Lung (tissue), 12 donors: ENCODE data around the gene LEFTY1. TPM values are rescaled to one million over a fixed set of nuclear protein-coding genes. Genes with fewer than 3 reads are reported as not detected.

Source experiments
- ATAC-seq: fragments of 200-7000 bp; cut with Tn5 transposase; one replicate; pipeline ENCODE4 v1.9.1; 2020; ENCODE audit warnings: moderate number of reproducible peaks; ENCODE audit not compliant: insufficient read depth, low FRiP score
- DNase-seq, 3 donors: peaks; one replicate each; pipeline ENCODE4 v3.0.0-alpha.2; 2013 to 2017
- H3K27ac ChIP-seq, 2 donors: one replicate each; pipeline ENCODE4 v1.5.1; 2013; ENCODE audit warnings: mild to moderate bottlenecking in 2 of 2, moderate library complexity in 2 of 2, control low read depth in 1 of 2, inconsistent platforms in 1 of 2, low read depth in 1 of 2, low read length in 1 of 2
- H3K27me3 ChIP-seq, 3 donors: one replicate each; pipeline ENCODE4 v1.5.1; 2013; ENCODE audit warnings: low read length in 2 of 3; ENCODE audit not compliant: control insufficient read depth in 3 of 3, insufficient read depth in 3 of 3
- H3K36me3 ChIP-seq, 4 donors: one replicate each; pipeline ENCODE4 v1.5.1; 2013; ENCODE audit warnings: low read length in 4 of 4, mild to moderate bottlenecking in 1 of 4, moderate library complexity in 1 of 4; ENCODE audit not compliant: control insufficient read depth in 4 of 4, insufficient read depth in 4 of 4
- H3K4me1 ChIP-seq, 5 donors: one replicate each; pipeline ENCODE4 v1.5.1; 2013; ENCODE audit warnings: low read length in 5 of 5, mild to moderate bottlenecking in 2 of 5, moderate library complexity in 1 of 5; ENCODE audit not compliant: control insufficient read depth in 5 of 5, insufficient read depth in 5 of 5
- H3K4me3 ChIP-seq: one replicate; pipeline ENCODE4 v1.5.1; 2013; ENCODE audit warnings: mild to moderate bottlenecking, control low read depth, moderate library complexity
- H3K9ac ChIP-seq, 2 donors: one replicate each; pipeline ENCODE4 v1.5.1; 2013; ENCODE audit warnings: low read length in 2 of 2, control low read depth in 1 of 2; ENCODE audit not compliant: insufficient read depth in 1 of 2
- H3K9me3 ChIP-seq, 4 donors: one replicate each; pipeline ENCODE4 v1.5.1; 2013; ENCODE audit warnings: low read length in 3 of 4, mild to moderate bottlenecking in 1 of 4, moderate library complexity in 1 of 4; ENCODE audit not compliant: control insufficient read depth in 4 of 4, insufficient read depth in 3 of 4
- WGBS, 2 donors: extraction: QIAGEN DNeasy Blood & Tissue Kit; methylation state at CpG; one replicate each; pipeline ENCODE4 v1.1.7; 2013; 5-methylcytosine and 5-hydroxymethylcytosine counted together
- polyA plus RNA-seq, 2 donors: library from polyadenylated mRNA; stranded (reverse); fragments of 200-250 nt; gene quantifications; one replicate each; pipeline ENCODE4 v1.2.1, GENCODE V29; 2013
- total RNA-seq, 2 donors: library from RNA; depleted of rRNA in 1 of 2; stranded (reverse); fragments of >200 nt in 1 of 2; gene quantifications; one replicate each; pipeline ENCODE4 v1.2.1, GENCODE V29; 2014 to 2021
- TF ChIP-seq, protein P1 (sequence below): IDR thresholded peaks from 2 replicates; pipeline ENCODE4 v1.5.1; 2012; ENCODE audit warnings: mild to moderate bottlenecking; ENCODE audit errors: control extremely low read depth, extremely low read depth
- donor health status: control.
- donor health status: control.
- donor health status: Bipolar disorder and iron deficiency.
- donor health status: healthy.
- donor health status: DM: yes; HTN: yes; CAD: no.

The LEFTY1 gene
- total and polyA plus RNA-seq, 4 donors = 0.12 to 2.1 (median 0.34) TPM

DNA sequence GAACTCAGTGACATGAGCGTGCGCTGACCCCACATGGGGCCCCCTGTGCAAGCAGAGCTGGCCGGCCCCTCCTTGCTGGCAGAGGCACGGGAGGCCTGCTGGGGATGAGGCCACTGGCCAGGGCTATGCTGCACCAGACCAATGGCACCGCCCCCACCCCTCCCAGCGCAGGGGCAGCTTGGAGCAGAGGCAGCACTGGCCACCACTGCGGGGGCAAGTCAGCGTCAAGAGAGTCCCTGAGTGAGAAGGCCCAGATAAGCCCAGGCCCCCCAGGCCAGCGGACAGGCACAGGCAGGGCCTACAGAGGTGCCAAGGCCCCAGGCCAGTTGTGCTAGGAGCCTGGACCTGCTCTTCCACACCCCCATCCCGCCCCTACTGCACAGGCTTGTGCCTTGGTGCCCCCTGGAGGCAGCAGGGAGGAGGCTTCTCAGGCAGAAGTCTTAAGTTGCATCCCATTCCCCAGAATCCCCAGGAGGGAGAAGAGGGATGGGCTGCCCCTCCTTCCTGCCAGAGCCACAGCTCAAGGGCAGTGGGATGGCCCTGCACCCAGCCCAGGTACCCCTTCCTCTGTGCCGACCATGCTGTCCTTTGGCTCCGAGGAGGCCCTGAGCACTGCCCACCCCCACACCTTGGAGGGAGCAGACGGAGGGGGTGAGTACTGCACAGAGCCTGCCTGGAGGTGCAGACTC, 43.2 kb downstream of the LEFTY1 start:
- Histone ChIP-seq H3K27ac (no peak overlapping the region), H3K4me3 (no peak overlapping the region), H3K36me3 (peaks cover 0 to 61% (median 48%) of the 10 kb centered on the region in 4 donors), H3K27me3 (no peaks in the 10 kb centered on the region), H3K9me3 (no peaks in the 10 kb centered on the region), H3K4me1 (peaks cover 0 to 47% (median 4%) of the 10 kb centered on the region in 5 donors), H3K9ac (no peak overlapping the region)
- TF ChIP-seq, protein P1, sequence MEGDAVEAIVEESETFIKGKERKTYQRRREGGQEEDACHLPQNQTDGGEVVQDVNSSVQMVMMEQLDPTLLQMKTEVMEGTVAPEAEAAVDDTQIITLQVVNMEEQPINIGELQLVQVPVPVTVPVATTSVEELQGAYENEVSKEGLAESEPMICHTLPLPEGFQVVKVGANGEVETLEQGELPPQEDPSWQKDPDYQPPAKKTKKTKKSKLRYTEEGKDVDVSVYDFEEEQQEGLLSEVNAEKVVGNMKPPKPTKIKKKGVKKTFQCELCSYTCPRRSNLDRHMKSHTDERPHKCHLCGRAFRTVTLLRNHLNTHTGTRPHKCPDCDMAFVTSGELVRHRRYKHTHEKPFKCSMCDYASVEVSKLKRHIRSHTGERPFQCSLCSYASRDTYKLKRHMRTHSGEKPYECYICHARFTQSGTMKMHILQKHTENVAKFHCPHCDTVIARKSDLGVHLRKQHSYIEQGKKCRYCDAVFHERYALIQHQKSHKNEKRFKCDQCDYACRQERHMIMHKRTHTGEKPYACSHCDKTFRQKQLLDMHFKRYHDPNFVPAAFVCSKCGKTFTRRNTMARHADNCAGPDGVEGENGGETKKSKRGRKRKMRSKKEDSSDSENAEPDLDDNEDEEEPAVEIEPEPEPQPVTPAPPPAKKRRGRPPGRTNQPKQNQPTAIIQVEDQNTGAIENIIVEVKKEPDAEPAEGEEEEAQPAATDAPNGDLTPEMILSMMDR = peak; percentile 18
- 73 to 85% methylated on average over 10 to 13 of the region's 13 CpGs for WGBS, 2 donors
- DNase-seq (peak; percentile 82 to 90 (median 85)), ATAC-seq (peak; percentile 74)

DNA sequence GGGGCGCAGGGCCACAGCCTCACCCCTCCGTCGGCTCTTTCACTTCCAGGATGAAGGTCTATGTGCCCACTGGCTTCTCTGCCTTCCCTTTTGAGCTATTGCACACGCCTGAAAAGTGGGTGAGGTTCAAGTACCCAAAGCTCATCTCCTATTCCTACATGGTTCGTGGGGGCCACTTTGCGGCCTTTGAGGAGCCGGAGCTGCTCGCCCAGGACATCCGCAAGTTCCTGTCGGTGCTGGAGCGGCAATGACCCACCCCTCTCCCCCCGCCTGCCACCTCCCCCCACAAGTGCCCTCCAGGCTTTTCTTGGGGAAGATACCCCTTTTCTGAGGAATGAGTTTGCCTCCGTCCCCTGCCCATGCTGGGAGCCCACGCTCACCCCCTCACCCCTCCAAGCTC, 43.8 kb downstream of the LEFTY1 start:
- Histone ChIP-seq H3K36me3 (peaks cover 0 to 61% (median 51%) of the 10 kb centered on the region in 4 donors), H3K4me1 (peaks cover 0 to 42% (median 4%) of the 10 kb centered on the region in 5 donors), H3K4me3 (no peak overlapping the region), H3K27ac (no peak overlapping the region), H3K9me3 (no peaks in the 10 kb centered on the region), H3K9ac (no peak overlapping the region), H3K27me3 (no peaks in the 10 kb centered on the region)
- 90 to 91% methylated on average over 14 of the region's 14 CpGs for WGBS, 2 donors
- no peak for DNase-seq
- TF ChIP-seq, protein P1 = no peak
- no peak for ATAC-seq

DNA sequence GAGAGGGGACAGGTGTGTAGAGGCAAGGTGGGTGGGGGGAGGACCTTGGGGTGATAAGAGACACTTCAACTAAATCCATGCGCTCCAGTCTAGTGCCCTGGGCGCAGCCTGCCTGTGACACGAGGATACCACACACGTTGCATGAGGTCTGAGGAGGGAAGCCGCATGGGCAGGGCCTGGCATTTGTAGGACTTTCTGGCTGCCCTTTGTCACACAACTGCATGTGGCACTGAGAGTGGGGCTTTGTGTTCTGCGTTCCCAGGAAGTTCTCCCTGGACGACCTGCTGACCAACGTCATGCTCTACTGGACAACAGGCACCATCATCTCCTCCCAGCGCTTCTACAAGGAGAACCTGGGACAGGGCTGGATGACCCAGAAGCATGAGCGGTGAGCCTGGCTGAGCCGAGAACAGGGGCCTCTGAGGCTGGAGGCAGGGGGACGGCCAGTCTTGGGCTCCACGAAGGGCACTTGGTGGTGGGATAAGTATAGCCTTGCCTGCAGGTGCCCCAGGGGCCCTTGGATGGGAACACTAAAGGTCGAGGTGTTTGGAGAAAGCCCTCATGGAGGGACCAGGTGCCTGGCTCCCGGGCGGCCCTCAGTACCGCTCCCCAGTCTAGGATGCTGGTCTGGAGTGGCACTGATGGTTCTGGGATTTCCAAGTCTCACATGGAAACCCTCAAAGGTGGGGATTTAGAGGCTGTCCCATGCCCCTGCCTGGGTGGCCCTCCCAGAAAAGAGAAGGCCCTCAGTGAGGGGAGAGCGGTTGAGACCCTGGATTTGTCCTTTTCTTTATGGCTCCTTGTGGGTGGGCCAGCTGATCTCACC, 44.5 kb downstream of the LEFTY1 start:
- Histone ChIP-seq H3K4me3 (no peak overlapping the region), H3K36me3 (peaks cover 0 to 62% (median 55%) of the 10 kb centered on the region in 4 donors), H3K27ac (peak overlapping the region in 1 of 2 donors; percentile 5), H3K9ac (no peak overlapping the region), H3K4me1 (peaks cover 0 to 35% (median 4%) of the 10 kb centered on the region in 5 donors), H3K9me3 (no peaks in the 10 kb centered on the region), H3K27me3 (no peaks in the 10 kb centered on the region)
- TF ChIP-seq, protein P1 = no peak
- 88 to 92% methylated on average over 18 of the region's 18 CpGs for WGBS, 2 donors
- DNase-seq = no peak
- ATAC-seq = no peak
